NCI-H146 treated with DMSO at 0.1 percent for 48 hours (cell line): ENCODE results near the gene DNAJC30.

Experiments used
- DNase-seq: peaks from one replicate; lab custom pipeline; 2025; ENCODE audit not compliant: unreplicated experiment; lab: John Stamatoyannopoulos, UW

DNAJC30 gene

GRCh38 chr7:73708961-73709549, 25.8 kb upstream of the DNAJC30 start:
- DNase-seq = no peak

- no peak for DNase-seq
Measured at GRCh38 chr7:73707045-73707631, 23.9 kb upstream of the DNAJC30 start.

GRCh38 chr7:73706126-73707044, 23.1 kb upstream of the DNAJC30 start:
- no peak for DNase-seq

- no peak for DNase-seq
Measured at GRCh38 chr7:73705551-73705920, 22.3 kb upstream of the DNAJC30 start.

- DNase-seq = no peak
Measured at GRCh38 chr7:73704640-73705550, 21.6 kb upstream of the DNAJC30 start.

GRCh38 chr7:73703757-73704639, 20.7 kb upstream of the DNAJC30 start:
- DNase-seq = no peak

- DNase-seq = no peak
Measured at GRCh38 chr7:73703225-73703624, 20.0 kb upstream of the DNAJC30 start.

GRCh38 chr7:73702665-73703064, 19.4 kb upstream of the DNAJC30 start:
- no peak for DNase-seq

- no peak for DNase-seq
Measured at GRCh38 chr7:73702226-73702625, 19.0 kb upstream of the DNAJC30 start.

GRCh38 chr7:73701357-73701995, 18.2 kb upstream of the DNAJC30 start:
- DNase-seq = no peak

GRCh38 chr7:73700581-73701134, 17.4 kb upstream of the DNAJC30 start:
- DNase-seq = no peak

GRCh38 chr7:73700069-73700423, 16.8 kb upstream of the DNAJC30 start:
- DNase-seq = no peak

- DNase-seq = no peak
Measured at GRCh38 chr7:73699370-73700068, 16.3 kb upstream of the DNAJC30 start.

- no peak for DNase-seq
Measured at GRCh38 chr7:73698410-73698809, 15.2 kb upstream of the DNAJC30 start.

GRCh38 chr7:73696372-73696771, 13.1 kb upstream of the DNAJC30 start:
- DNase-seq = no peak

GRCh38 chr7:73690646-73691045, 7.4 kb upstream of the DNAJC30 start:
- DNase-seq = no peak

GRCh38 chr7:73688288-73688687, 5.0 kb upstream of the DNAJC30 start:
- DNase-seq = no peak

GRCh38 chr7:73685311-73685710, 2.1 kb upstream of the DNAJC30 start:
- no peak for DNase-seq
